ENCODE measurements around the gene SDK2.

Gene SDK2

DNA sequence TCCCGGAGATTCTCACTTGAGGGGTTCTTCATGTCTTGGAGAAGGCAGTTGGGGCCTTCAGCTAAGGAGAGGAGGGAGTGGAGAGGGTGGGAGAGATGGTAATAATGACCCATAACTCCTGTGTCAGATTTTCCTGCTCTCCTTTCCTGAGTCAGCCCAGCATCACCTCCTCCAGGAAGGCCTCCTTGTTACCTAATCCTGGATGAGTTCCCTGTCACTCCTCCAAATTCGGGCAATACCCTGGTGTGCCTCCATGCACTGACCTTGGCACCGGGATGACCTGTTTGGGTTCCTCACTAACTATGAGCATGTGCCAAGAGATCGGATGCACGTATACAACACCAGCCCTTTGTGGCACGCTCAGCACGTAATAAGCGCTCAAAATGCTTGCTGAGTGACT lies 38.8 kb downstream of the SDK2 start:
- no peak for DNase-seq

DNA sequence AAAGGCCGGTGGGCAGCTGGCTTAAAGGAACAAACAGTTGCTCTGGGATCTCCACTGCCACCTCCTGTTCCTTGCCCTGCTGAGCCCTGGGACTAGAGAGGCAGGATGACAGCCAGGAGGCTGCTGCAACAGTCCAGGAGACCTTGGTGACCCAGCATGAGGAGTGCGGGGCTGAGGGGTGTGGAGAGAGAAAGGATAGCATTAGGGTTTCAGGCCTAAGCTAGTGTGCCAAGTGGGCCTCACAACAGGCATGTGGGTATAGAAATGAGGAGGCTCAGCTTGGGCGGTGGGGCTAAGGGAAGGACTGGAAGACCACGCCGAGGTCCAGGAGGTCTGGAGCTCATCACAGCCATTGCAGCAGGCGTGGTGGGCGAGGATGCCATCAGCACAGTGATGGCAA lies 39.8 kb downstream of the SDK2 start:
- DNase-seq = no peak

DNA sequence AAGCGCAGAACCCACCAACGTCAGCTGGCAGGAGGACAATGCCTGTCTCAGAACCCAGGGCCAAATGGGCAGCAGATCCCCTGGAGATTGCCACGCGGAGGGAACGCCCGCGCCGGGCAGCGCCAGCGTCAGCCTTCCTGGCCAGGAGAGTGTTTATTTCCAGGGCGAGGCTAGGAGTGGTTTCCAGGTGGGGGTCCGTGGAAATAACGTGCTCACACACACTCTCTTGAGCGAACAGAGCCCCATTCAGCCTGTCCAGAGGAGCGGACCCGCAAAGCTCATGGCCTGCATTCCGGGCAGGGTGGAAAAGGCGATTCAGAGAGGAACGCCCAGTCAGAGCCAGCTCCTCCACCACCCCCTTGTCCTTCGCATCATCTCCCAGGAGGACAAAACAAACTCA lies 40.3 kb downstream of the SDK2 start:
- DNase-seq = no peak

DNA sequence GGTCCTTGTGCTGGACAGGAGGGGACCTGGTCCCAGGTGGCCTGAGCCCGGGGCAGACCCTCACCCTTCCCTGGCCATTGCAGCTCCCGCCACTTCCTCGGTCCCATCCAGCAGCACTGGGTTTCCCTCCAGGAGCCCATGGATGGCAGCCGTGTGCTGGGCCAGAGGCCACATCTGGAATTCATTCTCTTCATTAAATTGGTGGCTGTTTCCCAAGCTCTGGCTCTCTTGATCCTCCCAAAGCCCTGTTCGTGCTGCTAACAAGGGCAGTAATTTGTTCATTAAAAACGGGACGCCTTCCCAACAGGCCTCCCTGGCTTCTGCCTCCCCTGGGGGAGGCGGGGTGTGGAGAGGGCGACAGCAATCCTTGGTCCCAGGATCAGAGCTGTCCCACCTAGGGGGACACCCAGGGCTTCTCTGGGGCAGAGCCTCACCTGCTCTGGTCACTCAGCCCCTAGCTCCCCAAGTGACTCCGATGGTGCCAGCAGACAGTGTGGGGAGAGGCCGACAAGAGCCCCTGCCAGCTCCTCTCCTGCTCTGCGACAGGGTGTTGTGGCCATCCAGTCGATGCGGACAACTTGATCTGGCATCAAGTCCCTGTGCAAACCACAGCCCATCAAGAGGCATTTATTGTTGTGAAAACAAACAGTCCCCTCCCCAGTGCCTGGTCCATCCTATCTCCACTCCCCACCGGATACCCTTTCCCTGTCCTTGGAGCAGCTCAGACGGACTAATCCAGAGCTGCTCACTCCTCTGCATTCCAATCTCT lies 44.0 kb downstream of the SDK2 start:
- no peak for DNase-seq

DNA sequence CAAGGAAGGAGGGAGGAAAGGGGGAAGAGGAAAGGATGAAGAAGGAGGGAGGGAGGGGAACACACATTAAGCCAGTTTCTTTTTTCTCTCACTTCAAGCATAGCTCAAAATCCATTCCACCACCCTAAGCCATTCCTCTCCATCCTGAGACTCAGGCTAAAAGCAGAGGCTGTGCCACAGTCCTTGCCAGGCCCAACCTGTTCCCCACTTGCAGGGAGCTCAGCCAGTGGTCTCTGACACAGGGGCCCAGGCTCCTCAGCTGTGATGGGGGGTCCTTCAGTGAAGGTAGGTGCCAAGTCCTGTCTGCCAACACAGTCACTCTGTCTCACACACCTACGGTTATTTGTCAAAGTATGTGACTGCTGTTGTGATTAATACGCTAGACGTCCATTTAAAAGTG lies 44.6 kb downstream of the SDK2 start:
- no peak for DNase-seq

DNA sequence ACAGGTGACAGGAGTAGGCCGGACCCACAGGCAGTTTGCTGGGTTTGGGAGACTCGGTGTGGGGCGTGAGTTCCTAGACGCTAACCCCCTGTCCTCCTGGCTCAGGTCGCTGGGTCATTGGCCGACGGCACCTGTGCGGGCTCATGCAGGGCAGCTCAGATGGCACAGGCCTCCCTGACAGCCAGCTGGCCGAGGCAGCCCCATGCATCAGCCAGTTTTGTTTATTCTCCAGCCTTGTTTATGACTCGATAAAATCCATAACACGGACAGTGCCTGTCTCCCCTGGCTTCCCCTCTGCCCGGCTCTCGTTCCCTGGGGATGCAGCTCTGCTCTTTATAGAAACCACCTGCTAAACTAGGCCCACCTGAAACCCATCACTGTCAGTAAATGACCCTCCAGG lies 46.0 kb downstream of the SDK2 start:
- no peak for DNase-seq

DNA sequence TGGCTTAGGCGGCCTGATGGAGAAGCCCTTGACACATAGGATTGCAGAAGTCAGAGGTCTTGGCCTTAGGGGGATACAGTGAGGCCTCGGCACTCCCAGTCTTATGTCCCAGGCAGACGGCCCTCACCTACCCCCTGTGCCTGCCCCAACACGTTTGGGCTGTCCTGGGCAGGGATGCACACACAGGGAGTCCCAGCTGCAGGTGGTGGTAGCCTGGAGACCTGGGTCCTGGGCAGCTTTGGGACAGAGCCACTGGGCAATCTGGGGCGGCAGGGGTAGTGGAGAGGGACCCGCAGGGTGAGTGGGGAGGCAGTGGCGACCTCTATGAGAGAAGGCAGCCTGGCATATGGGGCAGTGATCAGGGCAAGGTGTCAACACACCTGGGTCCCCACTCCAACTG lies 48.3 kb downstream of the SDK2 start:
- DNase-seq = no peak

DNA sequence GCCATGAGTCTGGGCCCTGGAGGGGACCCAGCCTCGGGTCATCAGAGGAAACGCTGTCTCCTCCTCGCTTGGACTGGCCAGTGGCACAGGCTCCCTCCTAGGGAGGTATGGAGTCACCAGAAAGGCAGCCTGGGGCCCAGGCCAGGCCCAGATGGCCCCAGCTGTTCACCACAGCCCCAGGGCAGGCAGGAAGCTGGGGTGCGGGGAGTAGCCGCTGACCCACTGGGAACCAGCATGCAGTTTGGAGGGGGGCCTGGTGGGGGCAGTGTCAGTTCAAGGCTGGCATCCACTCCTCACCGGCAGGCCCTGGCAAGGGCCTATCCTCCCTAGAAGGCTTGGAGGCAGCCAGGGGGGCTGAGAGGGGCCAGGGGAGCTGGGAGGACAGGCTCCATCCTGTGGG lies 48.8 kb downstream of the SDK2 start:
- DNase-seq = peak in 1 of 2 donors; percentile 12

DNA sequence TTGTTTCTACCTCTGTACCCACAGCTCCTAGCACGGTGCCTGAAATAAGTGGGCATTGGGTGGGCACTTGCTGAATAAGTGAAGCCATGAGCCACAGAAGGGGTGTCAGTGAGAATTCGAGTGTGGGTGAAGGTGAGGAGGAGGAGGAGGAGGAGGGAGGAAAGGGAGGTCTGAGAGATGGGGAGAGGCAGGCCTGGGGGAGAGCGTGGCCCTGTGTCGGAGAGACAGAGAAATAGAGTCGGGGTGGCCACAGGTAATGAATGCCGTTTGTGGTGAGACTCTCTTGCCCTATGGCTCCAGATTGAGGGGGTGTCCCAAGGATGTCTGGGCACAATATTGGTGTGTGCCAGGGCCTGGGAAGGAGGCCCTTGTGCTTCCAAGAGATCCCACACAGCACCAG lies 49.2 kb downstream of the SDK2 start:
- DNase-seq = no peak

DNA sequence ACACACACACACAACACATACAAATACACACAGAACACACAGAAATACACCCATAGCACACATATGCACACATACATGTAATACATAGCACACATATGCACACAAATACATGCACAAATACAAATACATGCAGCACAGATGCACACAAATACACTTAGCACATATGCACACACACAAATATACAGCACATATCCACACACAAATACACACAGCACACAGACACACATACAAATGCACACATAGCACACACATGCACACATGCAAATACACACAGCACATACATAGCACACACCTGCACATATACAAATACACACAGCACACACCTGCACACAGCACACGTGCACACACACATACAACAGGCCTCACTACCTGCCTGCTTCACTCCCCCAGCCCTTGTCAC lies 49.6 kb downstream of the SDK2 start:
- DNase-seq = no peak

DNA sequence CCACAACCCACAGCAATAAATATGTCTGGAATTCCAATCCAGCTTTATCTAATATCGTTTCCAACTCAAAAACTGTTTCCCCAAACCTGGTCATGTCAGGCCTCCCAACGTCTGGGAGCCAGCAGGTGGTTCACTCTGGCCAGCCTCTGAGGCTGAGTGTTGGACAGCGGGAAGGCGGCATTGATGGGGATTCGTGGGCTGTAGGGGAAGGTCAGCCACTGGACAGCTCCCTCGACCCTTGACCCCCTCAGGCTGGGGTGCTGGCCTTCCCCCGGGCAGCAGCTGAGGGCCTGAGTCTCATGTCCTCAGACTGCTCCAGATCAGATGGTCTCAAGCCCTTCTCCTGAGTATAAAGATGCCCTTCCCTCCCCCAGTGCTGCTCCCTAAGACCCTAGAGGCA lies 50.2 kb downstream of the SDK2 start:
- no peak for DNase-seq

DNA sequence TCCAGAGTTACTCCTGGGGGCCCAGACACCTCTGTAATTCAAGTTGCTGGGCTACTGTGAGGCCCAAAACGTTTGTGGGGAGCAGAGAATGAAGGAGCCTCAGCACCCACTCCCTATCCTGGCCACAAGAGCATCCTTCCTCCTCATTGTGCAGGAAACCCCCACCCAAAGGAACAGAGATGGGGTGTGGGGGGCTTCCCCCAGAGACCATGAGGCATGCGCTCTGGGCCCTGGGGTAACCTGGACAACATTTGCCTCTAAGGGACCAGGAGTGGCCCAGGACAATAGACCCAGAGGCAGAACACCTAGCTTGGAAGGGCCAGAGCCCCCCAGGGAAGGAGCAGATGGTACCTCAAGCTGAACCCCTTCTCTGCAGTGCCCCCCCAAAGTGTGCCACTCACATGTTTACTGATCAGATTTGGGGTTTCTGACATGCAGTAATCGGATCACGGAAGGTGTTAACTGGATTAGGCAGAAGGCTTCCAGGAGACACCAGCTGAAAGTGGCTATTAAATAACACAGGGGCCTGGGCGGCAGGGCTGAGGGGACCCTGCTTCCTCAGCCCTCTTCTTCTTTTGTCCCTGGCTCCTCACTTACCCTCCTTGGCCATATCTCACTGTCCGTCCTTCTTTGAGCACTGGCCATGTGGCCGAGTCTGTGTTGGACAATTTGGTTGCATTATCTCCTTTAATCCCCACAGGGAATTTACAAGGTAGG lies 50.8 kb downstream of the SDK2 start:
- no peak for DNase-seq

DNA sequence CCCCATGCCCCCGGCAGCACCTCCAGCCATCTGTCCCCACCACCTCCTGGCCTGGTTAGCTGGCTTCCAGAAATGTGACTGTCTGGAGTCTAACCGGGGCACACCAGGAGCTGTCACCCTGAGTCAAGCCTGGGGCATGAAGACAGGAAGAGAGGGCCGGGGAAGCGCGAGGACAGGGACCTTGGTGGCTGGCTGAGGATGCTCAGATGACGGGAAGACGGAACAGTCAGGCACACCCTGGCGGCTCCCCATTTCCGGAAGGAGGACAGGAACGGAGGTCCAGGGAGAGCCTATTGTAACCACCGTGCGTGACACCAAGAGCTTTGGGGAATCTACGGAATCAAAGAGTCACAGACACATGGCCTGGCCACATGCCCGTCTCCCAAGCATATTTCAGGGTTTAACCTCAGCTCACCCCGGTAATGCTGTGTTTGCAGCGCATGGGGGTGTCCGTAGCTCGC lies 51.7 kb downstream of the SDK2 start:
- no peak for DNase-seq

DNA sequence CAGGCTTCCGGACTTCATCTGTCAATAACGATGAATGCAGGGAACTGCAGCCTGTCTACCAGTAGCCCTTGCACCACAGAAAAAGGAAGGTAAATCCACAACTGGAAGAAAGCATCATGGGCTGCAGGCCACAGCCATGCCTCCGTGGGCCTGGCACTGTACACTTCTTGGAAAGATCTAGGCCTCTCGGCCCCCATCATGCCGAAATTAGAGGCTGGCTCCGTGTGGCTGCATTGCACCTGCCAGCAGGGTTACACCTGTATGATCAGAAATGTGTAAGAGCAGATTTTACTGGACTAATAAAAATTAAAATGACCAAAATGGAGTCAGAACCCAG lies 52.2 kb downstream of the SDK2 start:
- DNase-seq = no peak

DNA sequence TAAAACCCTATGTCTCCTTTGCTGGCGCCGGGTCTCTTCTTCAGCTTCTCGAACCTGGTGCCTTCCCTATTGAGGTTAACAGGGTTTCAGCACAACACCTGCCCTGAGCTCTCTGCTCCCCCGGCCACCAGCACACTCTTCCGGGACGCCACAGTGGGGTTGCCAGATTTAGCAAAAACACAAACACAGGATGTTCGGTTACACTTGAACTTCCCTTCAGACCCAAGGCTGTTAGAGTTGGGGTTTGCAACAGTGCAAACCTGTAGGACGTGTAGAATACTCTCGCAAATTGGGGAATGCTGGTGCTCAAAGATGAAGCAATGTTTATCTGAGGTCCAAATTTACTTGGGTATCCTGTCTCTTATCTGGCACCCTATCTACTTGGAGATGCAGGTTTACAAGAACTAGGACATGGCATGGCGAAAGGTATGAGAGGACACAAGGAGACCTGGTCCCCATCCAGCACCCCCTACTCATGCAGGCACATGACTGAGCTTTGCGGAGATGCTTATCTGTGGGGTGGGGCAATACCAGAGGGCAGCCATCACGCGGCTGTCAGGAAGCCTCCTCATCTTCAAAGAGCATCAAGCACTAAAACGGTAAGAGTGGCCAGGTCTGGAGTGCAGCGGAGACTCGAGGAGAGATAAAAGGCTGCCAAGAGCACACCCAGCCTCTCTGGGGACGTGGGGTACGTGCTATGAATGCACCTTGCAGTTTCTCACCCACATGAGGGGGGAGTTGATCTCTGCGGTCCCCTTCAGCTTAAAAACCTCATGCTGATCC lies 52.8 kb downstream of the SDK2 start:
- DNase-seq = no peak

DNA sequence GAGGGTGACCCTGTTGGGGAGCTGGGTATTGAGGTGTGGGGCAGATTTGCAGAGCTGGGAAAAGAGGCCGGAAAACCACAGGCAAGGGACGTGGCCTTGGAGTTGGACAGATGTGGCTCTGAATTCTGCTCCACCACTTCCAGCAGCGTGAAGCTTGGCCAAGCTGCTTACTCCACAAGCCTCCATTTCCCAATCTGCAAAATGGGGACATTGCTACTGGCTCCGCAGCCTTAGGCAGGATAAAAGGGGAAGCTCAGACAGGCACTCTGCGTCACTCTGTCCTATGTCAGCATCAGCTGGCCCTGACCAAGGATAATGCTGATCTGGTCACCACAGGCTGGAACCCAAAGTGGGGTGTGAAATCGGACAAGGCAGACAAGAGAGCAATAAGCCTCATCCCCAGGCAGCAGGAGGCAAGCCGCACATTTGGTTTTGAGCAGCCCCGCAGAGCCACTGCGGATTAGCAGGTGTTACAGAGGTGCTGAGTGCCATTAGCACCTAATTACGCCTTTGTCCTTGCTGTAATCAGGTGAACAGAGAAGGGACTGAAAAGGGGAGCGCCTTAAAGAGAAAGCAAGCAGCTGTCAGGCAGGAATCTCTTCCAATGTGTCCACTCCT lies 54.8 kb downstream of the SDK2 start:
- DNase-seq = peak in 1 of 2 donors; percentile 3

DNA sequence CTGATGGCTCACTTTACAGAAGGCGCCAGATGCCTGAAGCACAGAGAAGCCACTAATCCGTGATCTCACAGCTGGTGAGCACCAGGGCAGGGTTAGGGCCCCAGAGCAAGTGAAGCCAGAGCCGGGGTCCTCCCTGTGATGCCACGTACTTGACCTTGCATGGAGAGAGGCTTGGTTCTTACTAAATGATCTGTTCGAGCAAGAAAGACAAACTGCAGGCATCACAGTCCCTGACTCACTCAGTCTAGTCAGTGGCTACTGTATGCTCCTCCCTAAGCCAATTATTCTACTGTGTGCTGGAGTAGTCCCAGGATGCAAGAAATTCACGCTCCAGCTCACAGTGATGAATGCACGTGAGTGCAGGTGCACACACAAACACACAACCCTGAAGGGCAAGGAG lies 55.4 kb downstream of the SDK2 start:
- no peak for DNase-seq

DNA sequence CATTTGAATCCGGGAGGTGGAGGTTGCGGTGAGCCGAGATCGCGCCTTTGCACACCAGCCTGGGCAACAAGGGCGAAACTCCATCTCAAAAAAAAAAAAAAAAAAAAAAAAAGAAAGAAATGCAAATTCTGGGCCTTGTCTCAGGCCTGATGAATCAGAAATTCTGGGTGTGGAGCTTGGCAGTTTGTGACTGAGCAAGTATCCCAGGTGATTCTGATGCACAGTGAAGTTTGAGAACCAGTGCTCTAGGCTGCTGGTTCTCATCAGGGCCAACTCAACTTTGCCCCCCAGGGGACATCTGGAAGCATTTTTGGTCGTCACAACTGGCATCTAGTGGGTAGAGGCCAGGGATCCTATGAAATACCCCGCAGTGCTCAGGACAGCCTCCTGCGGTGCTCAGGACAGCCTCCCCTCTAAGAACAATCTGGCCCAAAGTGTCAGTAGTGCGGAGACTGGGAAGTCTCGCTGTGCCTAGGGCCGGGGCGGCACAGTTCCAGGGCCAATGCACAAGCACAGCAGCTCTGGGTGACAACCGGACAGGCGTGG lies 55.9 kb downstream of the SDK2 start:
- no peak for DNase-seq

DNA sequence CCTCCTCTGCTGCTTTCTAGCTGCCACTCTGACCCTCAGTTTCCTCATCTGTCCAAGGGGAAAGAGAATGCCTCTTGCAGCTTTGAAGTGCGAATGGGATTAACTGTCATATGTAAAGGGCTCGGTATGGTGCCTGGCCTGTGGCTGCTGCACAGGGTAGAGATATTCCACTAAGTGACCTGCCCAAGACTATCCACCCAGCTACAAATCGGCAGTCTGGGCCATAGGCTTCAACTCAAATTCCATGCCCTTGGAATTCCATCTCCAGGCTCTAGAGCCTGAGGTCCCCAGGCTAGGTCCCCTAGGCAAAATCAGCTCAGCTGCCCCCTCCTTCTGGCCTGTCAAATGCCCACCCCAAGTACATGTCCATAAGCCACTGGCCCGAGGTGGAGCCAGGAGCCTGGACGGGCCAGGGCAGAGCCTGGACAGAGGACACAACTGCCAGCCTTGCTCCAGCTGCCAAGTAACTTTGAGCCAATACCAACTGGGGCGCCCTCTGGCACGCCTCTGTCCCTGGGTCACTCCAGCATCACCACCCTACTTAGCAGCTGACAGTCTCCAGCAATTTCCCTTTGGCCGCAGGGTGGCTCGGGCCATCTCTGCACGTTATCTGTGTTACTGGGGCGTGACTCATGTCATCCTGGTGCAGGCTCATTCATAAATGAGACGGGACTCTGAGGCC lies 57.2 kb downstream of the SDK2 start:
- DNase-seq = no peak

DNA sequence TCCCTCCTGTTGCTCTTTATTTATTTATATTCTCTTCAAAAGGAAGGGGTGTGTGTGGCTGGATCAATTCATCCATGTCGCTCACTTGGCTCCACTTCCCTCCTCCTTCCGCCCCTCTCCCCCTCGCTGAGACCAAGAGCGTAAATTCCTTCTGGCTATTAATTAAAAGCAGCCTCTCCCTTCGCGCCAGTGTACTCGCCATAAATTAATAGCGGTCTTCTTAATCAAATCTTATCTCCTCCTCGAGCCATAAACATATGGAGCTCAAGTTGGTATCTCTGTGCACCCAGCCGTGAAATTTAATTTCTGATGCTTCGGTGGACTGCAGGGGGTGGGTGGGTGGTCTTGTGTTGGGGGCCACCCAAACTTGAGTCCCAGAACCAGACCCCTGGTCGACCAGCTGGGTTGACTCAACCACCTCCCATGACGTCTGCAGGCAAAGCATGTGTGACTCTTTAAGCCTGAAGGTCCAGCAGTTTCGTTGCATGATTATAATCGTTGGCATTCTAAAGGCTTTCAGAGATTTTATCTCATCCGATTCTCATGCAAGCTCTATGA lies 57.9 kb downstream of the SDK2 start:
- DNase-seq = no peak

DNA sequence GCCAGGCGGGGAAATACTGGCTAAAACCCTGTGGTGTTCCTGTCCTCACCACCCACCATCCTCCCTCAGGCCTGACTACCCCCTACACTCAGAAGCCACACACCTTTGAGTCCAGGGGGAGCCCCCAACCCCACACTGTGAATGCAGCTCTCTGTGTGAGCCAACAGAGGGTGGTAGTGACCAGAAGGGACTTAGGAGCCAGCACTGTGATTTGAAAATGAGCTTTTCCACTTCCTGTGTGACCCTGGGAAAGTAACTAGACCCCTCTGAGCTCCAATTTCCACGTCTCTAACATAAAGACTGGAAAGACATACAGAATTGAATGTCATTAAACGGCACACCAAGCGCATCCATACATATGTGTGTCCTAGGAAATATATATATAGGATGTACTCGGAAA lies 58.7 kb downstream of the SDK2 start:
- DNase-seq = no peak

DNA sequence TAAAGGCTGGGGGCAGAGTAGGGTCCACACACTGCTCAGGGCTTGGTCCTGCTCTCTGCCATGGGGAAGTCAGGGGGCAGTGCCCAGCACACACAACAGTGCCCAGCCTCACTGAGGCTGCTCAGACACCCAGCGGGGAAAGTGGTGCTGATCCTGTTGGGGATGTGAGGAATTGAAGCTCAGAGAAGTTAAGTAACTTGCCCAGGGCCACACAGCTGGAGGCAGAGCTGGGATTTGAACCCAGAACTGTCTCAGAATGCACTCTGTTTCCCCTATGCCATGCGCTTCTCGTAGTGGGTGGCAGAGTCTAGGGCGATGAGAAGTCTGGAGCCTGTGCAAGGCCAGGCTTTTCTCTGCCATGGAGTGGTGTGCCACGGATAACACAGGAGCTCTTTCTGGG lies 59.3 kb downstream of the SDK2 start:
- DNase-seq = no peak
